ENCODE data around the gene MAPK6. TPM values are rescaled to one million over a fixed set of nuclear protein-coding genes. Genes with fewer than 3 reads are reported as not detected.

MAPK6 gene
- 49.1 and 56.7 TPM in 2 replicates for total RNA-seq

GRCh38 chr15:52018693-52019393 lies at the start of gene MAPK6:
TSS of gene MAPK6 (plus strand) at chr15:52019219. CDS start at chr15:52046461, 27,242 bp downstream.

GRCh38 chr15:51971375-51972133 lies 47.5 kb upstream of the MAPK6 start, which contains the start of gene LEO1:
TSS of gene LEO1 (minus strand) at chr15:51971778. CDS start at chr15:51971745, 33 bp downstream.

Other genes with a start within 250 kb of the MAPK6 start
- 33.6 and 41.2 TPM in 2 replicates for gene TMOD3, start 189.6 kb upstream of the MAPK6 start, total RNA-seq
- gene LEO1, start 47.4 kb upstream of the MAPK6 start, total RNA-seq = 23.8 and 35.6 TPM in 2 replicates
- gene BCL2L10, start 93.6 kb downstream of the MAPK6 start, total RNA-seq = 0.17 TPM in 1 of 2 replicates, not detected in the other
- gene GNB5, start 172.2 kb downstream of the MAPK6 start, total RNA-seq = 38.1 and 45.2 TPM in 2 replicates

Data from smooth muscle cell of trachea (primary cell).